Tibial nerve (tissue), 4 donors: ENCODE measurements around the gene MPC1.
A peak's percentile ranks its signal among the peaks of the same experiment; 100 is the strongest.

Experiments used
- CTCF ChIP-seq, 5 experiments: fragments of 200-600 bp in 3 of 5; fragments of 450-650 bp in 2 of 5; sonication (generic) in 3 of 5; IDR thresholded peaks; one replicate each; pipeline ENCODE4 v1.5.1; 2016 to 2019; ENCODE audit warnings: antibody characterized with exemption in 5 of 5, mild to moderate bottlenecking in 3 of 5, moderate library complexity in 2 of 5
- EP300 ChIP-seq, 2 donors: sonication (generic); formaldehyde crosslinking; IDR thresholded peaks; one replicate each; pipeline ENCODE4 v1.6.1; 2017; ENCODE audit warnings: antibody characterized with exemption in 2 of 2, mild to moderate bottlenecking in 1 of 2
- POLR2A ChIP-seq, 2 donors: fragments of 450-650 bp; IDR thresholded peaks; one replicate each; pipeline ENCODE4 v1.6.1; 2017; ENCODE audit warnings: antibody characterized with exemption in 2 of 2, mild to moderate bottlenecking in 2 of 2, moderate library complexity in 2 of 2

GRCh38 chr6:166420351-166420750 lies 37.6 kb upstream of the MPC1 start:
- TF ChIP-seq CTCF (IDR thresholded peaks at IDR 0.05) = peak in 1 of 5 experiments; percentile 22
- TF ChIP-seq EP300 (IDR thresholded peaks at IDR 0.05) = no peak
- TF ChIP-seq POLR2A (IDR thresholded peaks at IDR 0.05) = no peak
